Measurements from ENCODE around the gene EFCAB5. TPM values are rescaled to one million over a fixed set of nuclear protein-coding genes. Genes with fewer than 3 reads are reported as not detected.

Gene EFCAB5
- total RNA-seq, 1 experiment from 2014 or later = 0.07 TPM

- no peak for ATAC-seq
- Histone ChIP-seq H4K20me1 (ENCODE audit: low read length) (no peaks in the 10 kb centered on the region), H3K36me3 (ENCODE audit: low read depth, low read length) (no peaks in the 10 kb centered on the region), H3K4me2 (ENCODE audit: low read length) (no peak overlapping the region), H3K4me3 (ENCODE audit: low read length) (no peak overlapping the region), H3F3A (ENCODE audit: low read length, unreplicated experiment) (no peaks in the 10 kb centered on the region), H3K27ac (ENCODE audit: low read length) (no peak overlapping the region), H3K79me2 (ENCODE audit: low read length) (no peaks in the 10 kb centered on the region), H3K9me2 (replicated peaks; ENCODE audit: low read length) (no peaks in the 10 kb centered on the region), H3K9me3 (ENCODE audit: low read length) (no peaks in the 10 kb centered on the region), H3K4me1 (ENCODE audit: insufficient read depth, low read length) (no peaks in the 10 kb centered on the region), H2AFZ (ENCODE audit: low read length) (no peak overlapping the region), H3K9ac (ENCODE audit: low read length) (no peak overlapping the region), H3K27me3 (ENCODE audit: low read length) (peaks cover 59% of the 10 kb centered on the region)
- BruUV-seq (replicated peaks) = no TSS peak
- intact Hi-C loops (cut with micrococcal nuclease) = no loop called here
- TF ChIP-seq EZH2 (IDR thresholded peaks at IDR 0.05; ENCODE audit: low read length, unreplicated experiment) (no peak), EZH2phosphoT487 (IDR thresholded peaks at IDR 0.05; ENCODE audit: borderline replicate concordance, low read length) (no peak)
- CTCF ChIA-PET = no interaction called here
- DNase-seq = no peak
- POLR2A ChIA-PET (ENCODE audit: unreplicated experiment) = no interaction called here
Observed at GRCh38 chr17:30041551-30041950, 100.1 kb downstream of the EFCAB5 start.

- Histone ChIP-seq H3K9me3 (ENCODE audit: low read length) (no peaks in the 10 kb centered on the region), H3F3A (ENCODE audit: low read length, unreplicated experiment) (no peaks in the 10 kb centered on the region), H3K79me2 (ENCODE audit: low read length) (no peaks in the 10 kb centered on the region), H3K36me3 (ENCODE audit: low read depth, low read length) (no peaks in the 10 kb centered on the region), H2AFZ (ENCODE audit: low read length) (no peak overlapping the region), H3K27me3 (ENCODE audit: low read length) (peaks cover 8% of the 10 kb centered on the region; the same call in 1 of the 2 replicates), H4K20me1 (ENCODE audit: low read length) (no peaks in the 10 kb centered on the region), H3K27ac (ENCODE audit: low read length) (no peak overlapping the region), H3K4me1 (ENCODE audit: insufficient read depth, low read length) (no peaks in the 10 kb centered on the region), H3K9me2 (replicated peaks; ENCODE audit: low read length) (no peaks in the 10 kb centered on the region), H3K9ac (ENCODE audit: low read length) (no peak overlapping the region), H3K4me3 (ENCODE audit: low read length) (no peak overlapping the region), H3K4me2 (ENCODE audit: low read length) (no peak overlapping the region)
- TF ChIP-seq EZH2 (IDR thresholded peaks at IDR 0.05; ENCODE audit: low read length, unreplicated experiment) (no peak), CTCF (conservative IDR thresholded peaks at IDR 0.05; ENCODE audit: low read depth, low read length) (no peak), EZH2phosphoT487 (IDR thresholded peaks at IDR 0.05; ENCODE audit: borderline replicate concordance, low read length) (no peak)
- intact Hi-C loops (cut with micrococcal nuclease) = no loop called here
- no TSS peak for BruUV-seq (replicated peaks)
- DNase-seq (no peak), ATAC-seq (no peak)
- POLR2A ChIA-PET (ENCODE audit: unreplicated experiment) = no interaction called here
- CTCF ChIA-PET = no interaction called here
Observed at GRCh38 chr17:30062372-30062771, 120.9 kb downstream of the EFCAB5 start.

GRCh38 chr17:30064738-30065137 is 123.3 kb downstream of the EFCAB5 start:
- no peak overlapping the region for H3K4me3 ChIP-seq (ENCODE audit: low read length)
- H4K20me1 ChIP-seq (ENCODE audit: low read length) = no peaks in the 10 kb centered on the region
- POLR2A ChIA-PET (ENCODE audit: unreplicated experiment) = no interaction called here
- BruUV-seq (replicated peaks) = no TSS peak
- H3K9me3 ChIP-seq (ENCODE audit: low read length) = no peaks in the 10 kb centered on the region
- intact Hi-C loops (cut with micrococcal nuclease) = no loop called here
- DNase-seq = no peak
- no peak for TF ChIP-seq EZH2 (IDR thresholded peaks at IDR 0.05; ENCODE audit: low read length, unreplicated experiment)
- TF ChIP-seq EZH2phosphoT487 (IDR thresholded peaks at IDR 0.05; ENCODE audit: borderline replicate concordance, low read length) = no peak
- TF ChIP-seq CTCF (conservative IDR thresholded peaks at IDR 0.05; ENCODE audit: low read depth, low read length) = no peak
- ATAC-seq = no peak
- H2AFZ ChIP-seq (ENCODE audit: low read length) = no peak overlapping the region
- H3K36me3 ChIP-seq (ENCODE audit: low read depth, low read length) = no peaks in the 10 kb centered on the region
- CTCF ChIA-PET = interaction anchor here (0.7 kb wide), 1 partner anchor 38 kb away, joined by 3 read pairs; no protein-coding TSS in a partner anchor
- H3K4me2 ChIP-seq (ENCODE audit: low read length) = no peak overlapping the region
- no peaks in the 10 kb centered on the region for H3K9me2 ChIP-seq (replicated peaks; ENCODE audit: low read length)
- H3K4me1 ChIP-seq (ENCODE audit: insufficient read depth, low read length) = no peaks in the 10 kb centered on the region
- peaks cover 5% of the 10 kb centered on the region; the same call in 1 of the 2 replicates for H3K27me3 ChIP-seq (ENCODE audit: low read length)
- H3K79me2 ChIP-seq (ENCODE audit: low read length) = no peaks in the 10 kb centered on the region
- no peak overlapping the region for H3K27ac ChIP-seq (ENCODE audit: low read length)
- H3K9ac ChIP-seq (ENCODE audit: low read length) = no peak overlapping the region
- no peaks in the 10 kb centered on the region for H3F3A ChIP-seq (ENCODE audit: low read length, unreplicated experiment)
